Measurements from ENCODE around the gene WASF2.

DNA sequence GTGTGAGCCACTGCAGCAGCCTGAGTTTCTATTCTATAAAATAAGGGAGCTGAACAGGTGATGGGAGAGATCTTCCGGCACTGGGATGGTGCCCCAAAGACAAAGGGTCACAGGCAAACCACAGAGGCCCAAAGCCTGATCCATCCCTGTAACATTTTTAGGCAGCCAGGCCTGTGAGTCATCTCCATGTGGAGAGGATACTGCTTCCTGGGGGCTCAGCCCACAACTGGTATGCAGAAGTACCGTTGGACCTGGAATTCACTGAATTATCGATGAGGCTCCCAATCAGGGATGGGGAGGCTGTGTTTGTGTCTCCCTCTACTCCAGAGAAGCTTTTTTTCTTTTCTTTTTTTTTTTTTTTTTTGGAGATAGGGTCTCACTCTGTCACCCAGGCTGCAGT lies 48.8 kb upstream of the WASF2 start:
- TF ChIP-seq, protein P1, sequence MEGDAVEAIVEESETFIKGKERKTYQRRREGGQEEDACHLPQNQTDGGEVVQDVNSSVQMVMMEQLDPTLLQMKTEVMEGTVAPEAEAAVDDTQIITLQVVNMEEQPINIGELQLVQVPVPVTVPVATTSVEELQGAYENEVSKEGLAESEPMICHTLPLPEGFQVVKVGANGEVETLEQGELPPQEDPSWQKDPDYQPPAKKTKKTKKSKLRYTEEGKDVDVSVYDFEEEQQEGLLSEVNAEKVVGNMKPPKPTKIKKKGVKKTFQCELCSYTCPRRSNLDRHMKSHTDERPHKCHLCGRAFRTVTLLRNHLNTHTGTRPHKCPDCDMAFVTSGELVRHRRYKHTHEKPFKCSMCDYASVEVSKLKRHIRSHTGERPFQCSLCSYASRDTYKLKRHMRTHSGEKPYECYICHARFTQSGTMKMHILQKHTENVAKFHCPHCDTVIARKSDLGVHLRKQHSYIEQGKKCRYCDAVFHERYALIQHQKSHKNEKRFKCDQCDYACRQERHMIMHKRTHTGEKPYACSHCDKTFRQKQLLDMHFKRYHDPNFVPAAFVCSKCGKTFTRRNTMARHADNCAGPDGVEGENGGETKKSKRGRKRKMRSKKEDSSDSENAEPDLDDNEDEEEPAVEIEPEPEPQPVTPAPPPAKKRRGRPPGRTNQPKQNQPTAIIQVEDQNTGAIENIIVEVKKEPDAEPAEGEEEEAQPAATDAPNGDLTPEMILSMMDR (IDR thresholded peaks at IDR 0.05), result no peak
- TF ChIP-seq POLR2A (IDR thresholded peaks at IDR 0.05), result no peak

Data from right lobe of liver (tissue), 4 donors.